DND-41 (cell line): ENCODE data around the gene EIF4E.

ENCODE experiments used
- ATAC-seq: fragments of 200-7000 bp; cut with Tn5 transposase; 3 replicates; pipeline ENCODE4 v1.9.1; 2021; ENCODE audit warnings: low read depth; ENCODE audit not compliant: insufficient read depth
- DNase-seq: peaks from one replicate; pipeline ENCODE4 v3.0.0-alpha.2; 2020
- H2AFZ ChIP-seq: 2 replicates; pipeline ENCODE4 v1.6.0; 2012; ENCODE audit warnings: low read depth, low read length
- H3K27ac ChIP-seq: 2 replicates; pipeline ENCODE4 v1.5.1; 2012; ENCODE audit warnings: low read length, inconsistent platforms
- H3K27me3 ChIP-seq: fragments of 200-600 bp; sonication (generic); 2 replicates; pipeline ENCODE4 v1.6.0; 2012; ENCODE audit warnings: low read length, mild to moderate bottlenecking, inconsistent platforms; ENCODE audit not compliant: insufficient read depth, poor library complexity
- H3K36me3 ChIP-seq: 2 replicates; pipeline ENCODE4 v1.5.1; 2012; ENCODE audit warnings: low read length, inconsistent platforms; ENCODE audit not compliant: insufficient read depth
- H3K4me1 ChIP-seq: 2 replicates; pipeline ENCODE4 v1.5.1; 2012; ENCODE audit warnings: mild to moderate bottlenecking, low read length; ENCODE audit not compliant: insufficient read depth
- H3K4me2 ChIP-seq: 2 replicates; pipeline ENCODE4 v1.6.0; 2012; ENCODE audit warnings: mild to moderate bottlenecking, moderate library complexity, low read length, inconsistent platforms; ENCODE audit not compliant: insufficient read depth
- H3K4me3 ChIP-seq, 2 experiments: fragments of 200-600 bp in 1 of 2; shearing (Covaris generic) in 1 of 2; 2 replicates each; pipeline ENCODE4 v1.5.1; 2012 to 2016; ENCODE audit warnings: inconsistent platforms in 2 of 2, low read length in 2 of 2, mild to moderate bottlenecking in 2 of 2, low read depth in 1 of 2, moderate library complexity in 1 of 2
- H3K79me2 ChIP-seq: 2 replicates; pipeline ENCODE4 v1.6.0; 2012; ENCODE audit warnings: low read length, inconsistent platforms; ENCODE audit not compliant: insufficient read depth
- H3K9ac ChIP-seq: 2 replicates; pipeline ENCODE4 v1.6.0; 2012; ENCODE audit warnings: low read depth, mild to moderate bottlenecking, inconsistent platforms, low read length, moderate library complexity
- H3K9me3 ChIP-seq: 2 replicates; pipeline ENCODE4 v1.5.1; 2012; ENCODE audit warnings: low read length, moderate library complexity, mild to moderate bottlenecking, inconsistent platforms; ENCODE audit not compliant: insufficient read depth, severe bottlenecking
- H4K20me1 ChIP-seq: 2 replicates; pipeline ENCODE4 v1.6.0; 2012; ENCODE audit warnings: low read length; ENCODE audit not compliant: insufficient read depth
- EZH2 ChIP-seq: IDR thresholded peaks from 3 replicates; pipeline ENCODE4 v1.6.1; 2012; ENCODE audit warnings: borderline replicate concordance, low read depth, mild to moderate bottlenecking, moderate library complexity, low read length, inconsistent platforms; ENCODE audit not compliant: severe bottlenecking
- TF ChIP-seq, protein P1 (sequence below): IDR thresholded peaks from 2 replicates; pipeline ENCODE4 v1.5.1; 2012; ENCODE audit warnings: borderline replicate concordance, low read length, moderate library complexity, mild to moderate bottlenecking; ENCODE audit not compliant: poor library complexity, severe bottlenecking; ENCODE audit errors: extremely low read depth

The EIF4E gene

DNA sequence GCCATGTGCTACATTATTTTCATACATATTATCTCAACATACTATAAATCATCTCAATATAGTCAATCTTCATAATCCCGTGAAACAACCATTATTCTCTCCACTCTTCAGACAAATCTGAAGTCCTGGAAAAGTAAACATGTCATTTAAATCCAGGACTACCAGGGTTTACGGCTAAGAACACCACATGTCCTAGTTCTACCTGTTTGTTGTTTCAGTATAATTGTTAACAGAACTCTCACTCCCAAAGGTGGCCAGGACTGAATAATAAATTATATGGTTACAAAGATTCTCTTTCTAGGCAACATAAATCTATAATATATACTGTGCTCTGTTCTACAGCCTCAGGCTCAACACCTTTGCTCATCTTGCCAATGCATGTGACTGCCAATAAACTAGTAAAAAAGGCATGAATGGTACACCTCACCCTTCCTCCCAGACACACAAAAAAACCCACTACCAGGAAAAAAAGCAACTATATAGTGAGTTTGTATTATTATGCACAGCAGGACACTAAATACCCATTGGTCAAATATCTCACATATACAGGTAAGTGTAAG is 20.1 kb downstream of the EIF4E start:
- Histone ChIP-seq H3K4me3 (no peak overlapping the region), H3K36me3 (peaks cover 32% of the 10 kb centered on the region; the same call in 1 of the 2 replicates), H3K27me3 (no peaks in the 10 kb centered on the region), H3K9me3 (no peaks in the 10 kb centered on the region), H3K4me1 (no peaks in the 10 kb centered on the region), H4K20me1 (peaks cover 86% of the 10 kb centered on the region), H3K79me2 (peaks cover 100% of the 10 kb centered on the region), H3K4me2 (no peak overlapping the region), H3K27ac (no peak overlapping the region), H2AFZ (no peak overlapping the region), H3K9ac (no peak overlapping the region)
- TF ChIP-seq, protein P1, sequence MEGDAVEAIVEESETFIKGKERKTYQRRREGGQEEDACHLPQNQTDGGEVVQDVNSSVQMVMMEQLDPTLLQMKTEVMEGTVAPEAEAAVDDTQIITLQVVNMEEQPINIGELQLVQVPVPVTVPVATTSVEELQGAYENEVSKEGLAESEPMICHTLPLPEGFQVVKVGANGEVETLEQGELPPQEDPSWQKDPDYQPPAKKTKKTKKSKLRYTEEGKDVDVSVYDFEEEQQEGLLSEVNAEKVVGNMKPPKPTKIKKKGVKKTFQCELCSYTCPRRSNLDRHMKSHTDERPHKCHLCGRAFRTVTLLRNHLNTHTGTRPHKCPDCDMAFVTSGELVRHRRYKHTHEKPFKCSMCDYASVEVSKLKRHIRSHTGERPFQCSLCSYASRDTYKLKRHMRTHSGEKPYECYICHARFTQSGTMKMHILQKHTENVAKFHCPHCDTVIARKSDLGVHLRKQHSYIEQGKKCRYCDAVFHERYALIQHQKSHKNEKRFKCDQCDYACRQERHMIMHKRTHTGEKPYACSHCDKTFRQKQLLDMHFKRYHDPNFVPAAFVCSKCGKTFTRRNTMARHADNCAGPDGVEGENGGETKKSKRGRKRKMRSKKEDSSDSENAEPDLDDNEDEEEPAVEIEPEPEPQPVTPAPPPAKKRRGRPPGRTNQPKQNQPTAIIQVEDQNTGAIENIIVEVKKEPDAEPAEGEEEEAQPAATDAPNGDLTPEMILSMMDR: no peak
- TF ChIP-seq EZH2: no peak
- DNase-seq (no peak), ATAC-seq (no peak)

- Histone ChIP-seq H3K27me3 (no peaks in the 10 kb centered on the region), H2AFZ (no peak overlapping the region), H3K4me2 (no peak overlapping the region), H3K36me3 (peaks cover 32% of the 10 kb centered on the region; the same call in 1 of the 2 replicates), H3K4me3 (no peak overlapping the region), H3K9ac (no peak overlapping the region), H3K27ac (no peak overlapping the region), H3K9me3 (no peaks in the 10 kb centered on the region), H4K20me1 (peaks cover 84% of the 10 kb centered on the region), H3K79me2 (peaks cover 100% of the 10 kb centered on the region), H3K4me1 (no peaks in the 10 kb centered on the region)
- TF ChIP-seq EZH2: no peak
- TF ChIP-seq, protein P1: no peak
- DNase-seq: no peak
- ATAC-seq: no peak
These were observed 20.8 kb downstream of the EIF4E start for GRCh38 chr4:98908182-98908581.

GRCh38 chr4:98905839-98906238 is 23.1 kb downstream of the EIF4E start:
- Histone ChIP-seq H3K4me2 (no peak overlapping the region), H3K4me1 (no peaks in the 10 kb centered on the region), H3K9me3 (no peaks in the 10 kb centered on the region), H3K36me3 (peaks cover 54% of the 10 kb centered on the region), H3K9ac (no peak overlapping the region), H3K79me2 (peaks cover 100% of the 10 kb centered on the region), H3K27me3 (no peaks in the 10 kb centered on the region), H3K27ac (no peak overlapping the region), H2AFZ (no peak overlapping the region), H4K20me1 (peaks cover 88% of the 10 kb centered on the region), H3K4me3 (no peak overlapping the region)
- TF ChIP-seq EZH2: no peak
- TF ChIP-seq, protein P1: no peak
- no peak for DNase-seq
- no peak for ATAC-seq
